ENCODE data around the gene IL4R. TPM values are rescaled to one million over a fixed set of nuclear protein-coding genes. Genes with fewer than 3 reads are reported as not detected.
"Not testable (repeated sequence)": the region's sequence is repeated elsewhere in the genome, so short reads cannot be mapped to it uniquely, and the experiment has no call there.

IL4R gene
- total RNA-seq, 4 donors from 2014 or later = 19.2 to 43.3 (median 39.3) TPM

DNA sequence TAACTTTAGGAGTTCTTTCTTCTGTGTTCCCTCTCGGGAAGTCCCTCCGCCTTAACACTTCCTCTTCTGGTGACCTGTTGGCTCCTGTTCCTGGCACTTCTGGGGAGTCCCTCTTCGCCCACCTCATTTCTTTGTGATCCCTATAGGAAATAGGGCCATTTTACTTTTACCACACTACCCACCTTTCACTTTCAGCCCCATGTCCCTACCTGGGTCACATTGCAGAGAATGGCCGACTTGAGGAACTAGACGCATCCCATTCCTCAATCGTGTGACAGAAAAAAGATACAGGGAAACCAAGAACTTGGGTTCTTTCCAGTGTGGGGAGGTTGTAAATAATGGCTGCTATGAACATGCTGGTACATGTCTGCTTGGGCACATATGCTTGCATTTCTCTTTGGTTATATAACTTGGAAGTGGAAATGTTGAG, 94.8 kb downstream of the IL4R start:
- H3K27ac ChIP-seq = no peak overlapping the region
- H3K36me3 ChIP-seq = no peaks in the 10 kb centered on the region
- DNase-seq (ENCODE audit: low spot score in 2 of 2) = no peak
- H3K4me1 ChIP-seq = no peaks in the 10 kb centered on the region
- H3K27me3 ChIP-seq = peaks cover 0 to 2% of the 10 kb centered on the region in 2 donors
- TF ChIP-seq EP300 (IDR thresholded peaks at IDR 0.05) (no peak), POLR2A (IDR thresholded peaks at IDR 0.05) (no peak)
- TF ChIP-seq, protein P1, sequence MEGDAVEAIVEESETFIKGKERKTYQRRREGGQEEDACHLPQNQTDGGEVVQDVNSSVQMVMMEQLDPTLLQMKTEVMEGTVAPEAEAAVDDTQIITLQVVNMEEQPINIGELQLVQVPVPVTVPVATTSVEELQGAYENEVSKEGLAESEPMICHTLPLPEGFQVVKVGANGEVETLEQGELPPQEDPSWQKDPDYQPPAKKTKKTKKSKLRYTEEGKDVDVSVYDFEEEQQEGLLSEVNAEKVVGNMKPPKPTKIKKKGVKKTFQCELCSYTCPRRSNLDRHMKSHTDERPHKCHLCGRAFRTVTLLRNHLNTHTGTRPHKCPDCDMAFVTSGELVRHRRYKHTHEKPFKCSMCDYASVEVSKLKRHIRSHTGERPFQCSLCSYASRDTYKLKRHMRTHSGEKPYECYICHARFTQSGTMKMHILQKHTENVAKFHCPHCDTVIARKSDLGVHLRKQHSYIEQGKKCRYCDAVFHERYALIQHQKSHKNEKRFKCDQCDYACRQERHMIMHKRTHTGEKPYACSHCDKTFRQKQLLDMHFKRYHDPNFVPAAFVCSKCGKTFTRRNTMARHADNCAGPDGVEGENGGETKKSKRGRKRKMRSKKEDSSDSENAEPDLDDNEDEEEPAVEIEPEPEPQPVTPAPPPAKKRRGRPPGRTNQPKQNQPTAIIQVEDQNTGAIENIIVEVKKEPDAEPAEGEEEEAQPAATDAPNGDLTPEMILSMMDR (IDR thresholded peaks at IDR 0.05) = no peak
- H3K4me3 ChIP-seq = no peak overlapping the region
- 75 to 76% methylated on average over 6 of the region's 6 CpGs for WGBS, 2 donors
- peaks cover 0 to 20% (median 0%) of the 10 kb centered on the region in 4 donors for H3K9me3 ChIP-seq

DNA sequence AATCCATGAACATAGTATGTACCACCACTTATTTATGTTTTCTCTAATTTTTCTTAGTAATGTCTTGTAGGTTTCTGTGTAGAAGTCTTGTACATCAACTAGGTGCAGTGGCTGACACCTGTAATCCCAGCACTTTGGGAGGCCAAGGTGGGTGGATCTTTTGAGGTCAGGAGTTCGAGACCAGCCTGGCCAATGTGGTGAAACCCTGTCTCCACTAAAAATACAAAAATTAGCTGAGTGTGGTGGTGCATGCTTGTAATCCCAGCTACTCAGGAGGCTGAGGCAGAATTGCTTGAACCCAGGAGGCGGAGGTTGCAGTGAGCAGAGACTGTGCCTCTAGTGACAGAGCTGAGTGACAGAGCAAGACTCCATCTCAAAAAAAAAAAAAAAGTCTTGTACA, 96.2 kb downstream of the IL4R start:
- peaks cover 0 to 20% (median 0%) of the 10 kb centered on the region in 4 donors for H3K9me3 ChIP-seq
- WGBS, 2 donors = 79 to 93% methylated on average over 2 of the region's 2 CpGs
- H3K27me3 ChIP-seq; H3K36me3 ChIP-seq; H3K4me1 ChIP-seq; DNase-seq (ENCODE audit: low spot score in 2 of 2); H3K27ac ChIP-seq; H3K4me3 ChIP-seq: not testable (repeated sequence)

DNA sequence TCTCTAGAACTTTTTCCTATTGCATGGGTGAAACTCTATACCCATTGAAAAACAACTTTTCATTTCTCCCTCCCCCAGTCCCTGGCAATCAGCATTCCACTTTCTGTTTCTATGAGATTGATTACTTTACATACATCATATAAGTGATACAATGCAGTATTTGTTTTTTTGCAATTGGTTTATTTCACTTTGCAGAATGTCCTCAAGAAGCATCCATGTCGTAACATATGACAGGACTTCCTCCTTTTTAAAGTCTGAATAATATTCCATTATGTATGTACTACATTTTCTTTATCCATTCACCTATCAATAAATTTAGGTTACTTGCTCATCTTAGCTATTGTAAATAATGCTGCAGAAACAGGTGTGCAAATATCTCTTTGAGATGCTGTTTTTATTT, 97.0 kb downstream of the IL4R start:
- Histone ChIP-seq H3K27ac (no peak overlapping the region), H3K27me3 (no peaks in the 10 kb centered on the region), H3K4me3 (no peak overlapping the region), H3K4me1 (no peaks in the 10 kb centered on the region), H3K9me3 (peaks cover 0 to 20% (median 0%) of the 10 kb centered on the region in 4 donors), H3K36me3 (no peaks in the 10 kb centered on the region)
- TF ChIP-seq, protein P1 (IDR thresholded peaks at IDR 0.05) = no peak
- no peak for TF ChIP-seq POLR2A (IDR thresholded peaks at IDR 0.05)
- 81 to 84% methylated on average over 1 of the region's 1 CpG for WGBS, 2 donors
- DNase-seq (ENCODE audit: low spot score in 2 of 2) = no peak

DNA sequence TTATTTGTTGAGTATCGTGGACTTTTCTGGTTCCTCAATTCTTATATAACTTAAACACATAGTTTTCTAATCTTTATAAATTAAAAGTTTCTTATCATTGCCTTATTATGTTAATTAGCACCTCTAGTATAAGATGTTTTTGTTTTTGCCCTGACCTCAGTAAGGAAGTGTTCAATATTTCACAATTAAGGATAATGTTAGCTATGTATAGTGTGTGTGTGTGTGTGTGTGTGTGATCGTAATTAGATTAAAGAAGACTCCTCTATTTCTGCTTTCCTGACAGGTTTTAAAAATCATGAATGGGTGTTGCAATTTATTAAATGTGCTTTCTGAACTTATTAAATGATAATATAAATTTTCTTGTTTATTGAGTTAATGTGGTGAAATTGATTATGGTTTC, 100.2 kb downstream of the IL4R start:
- Histone ChIP-seq H3K4me3 (no peak overlapping the region), H3K27ac (no peak overlapping the region), H3K9me3 (peaks cover 0 to 11% (median 0%) of the 10 kb centered on the region in 4 donors), H3K36me3 (no peaks in the 10 kb centered on the region), H3K27me3 (no peaks in the 10 kb centered on the region), H3K4me1 (no peaks in the 10 kb centered on the region)
- DNase-seq (ENCODE audit: low spot score in 2 of 2) = no peak
- TF ChIP-seq POLR2A (IDR thresholded peaks at IDR 0.05) = no peak
- TF ChIP-seq, protein P1 (IDR thresholded peaks at IDR 0.05) = no peak
- TF ChIP-seq EP300 (IDR thresholded peaks at IDR 0.05) = no peak
- WGBS, 2 donors = 84 to 87% methylated on average over 2 of the region's 2 CpGs

Other genes with a start within 250 kb of the IL4R start
- gene C16orf82, start 247.0 kb upstream of the IL4R start, total RNA-seq = not detected
- 1 to 10 TPM; 2.3 to 7.6 (median 4.8) TPM for gene KDM8, start 110.4 kb upstream of the IL4R start, total RNA-seq
- gene NSMCE1, start 45.2 kb upstream of the IL4R start, total RNA-seq = 10 to 100 TPM; 27.7 to 41.4 (median 31.5) TPM
- gene IL21R, start 88.2 kb downstream of the IL4R start, total RNA-seq = 1 to 10 TPM in 1 of 4 donors, under 1 TPM in 1, not detected in 2; 0.21 to 1.2 TPM
- 10 to 100 TPM; 66.7 to 92.4 (median 69.9) TPM for gene GTF3C1, start 235.9 kb downstream of the IL4R start, total RNA-seq
- 10 to 100 TPM; 21.8 to 37.3 (median 26.7) TPM for gene KATNIP, start 236.2 kb downstream of the IL4R start, total RNA-seq